HepG2 (cell line): ENCODE results near the gene SYNGR4. TPM values are rescaled to one million over a fixed set of nuclear protein-coding genes. Genes with fewer than 3 reads are reported as not detected.

Source experiments
- HNRNPUL1 ChIP-seq: fragments of 200-400 bp; formaldehyde crosslinking; IDR thresholded peaks from 2 replicates; pipeline ENCODE4 v1.6.1; 2017; ENCODE audit warnings: low read depth, mild to moderate bottlenecking, low read length, moderate library complexity
- KAT8 ChIP-seq: IDR thresholded peaks from 2 replicates; pipeline ENCODE4 v1.6.1; 2016; ENCODE audit warnings: missing genetic modification reagents, missing compliant biosample characterization
- MAFG ChIP-seq: sonication (generic); formaldehyde crosslinking; IDR thresholded peaks from 2 replicates; pipeline ENCODE4 v1.5.1; 2020; ENCODE audit warnings: mild to moderate bottlenecking, missing genetic modification reagents
- NCOR1 ChIP-seq: fragments of 200-600 bp; sonication (generic); IDR thresholded peaks from 2 replicates; pipeline ENCODE4 v1.7.0; 2017; ENCODE audit warnings: antibody characterized with exemption, low read length, borderline replicate concordance
- YY1 ChIP-seq: IDR thresholded peaks from 2 replicates; pipeline ENCODE4 v1.6.1; 2011; ENCODE audit warnings: low read length, low read depth, moderate library complexity, mild to moderate bottlenecking; ENCODE audit not compliant: insufficient read depth, insufficient replicate concordance
- ZMYM2 ChIP-seq: sonication (generic); formaldehyde crosslinking; IDR thresholded peaks from 2 replicates; pipeline ENCODE4 v1.8.0; 2022; ENCODE audit warnings: mild to moderate bottlenecking, missing genetic modification reagents
- ZNF318 ChIP-seq: sonication (generic); formaldehyde crosslinking; IDR thresholded peaks from 2 replicates; pipeline ENCODE4 v1.4.0; 2020; ENCODE audit warnings: mild to moderate bottlenecking, missing genetic modification reagents
- ZNF329 ChIP-seq: sonication (generic); formaldehyde crosslinking; IDR thresholded peaks from 2 replicates; pipeline ENCODE4 v1.9.0; 2021; ENCODE audit warnings: low read depth, mild to moderate bottlenecking, missing genetic modification reagents
- ZNF367 ChIP-seq: sonication (generic); formaldehyde crosslinking; IDR thresholded peaks from 2 replicates; pipeline ENCODE4 v1.4.0; 2020; ENCODE audit warnings: missing genetic modification reagents, borderline replicate concordance
- ZNF430 ChIP-seq: sonication (generic); formaldehyde crosslinking; IDR thresholded peaks from 2 replicates; pipeline ENCODE4 v1.9.0; 2021; ENCODE audit warnings: mild to moderate bottlenecking, missing genetic modification reagents
- ZNF891 ChIP-seq: sonication (generic); formaldehyde crosslinking; IDR thresholded peaks from 2 replicates; pipeline ENCODE4 v1.5.0; 2020; ENCODE audit warnings: mild to moderate bottlenecking, missing genetic modification reagents
- polyA plus RNA-seq, 8 experiments: library from polyadenylated mRNA; depleted of rRNA in 3 of 8; stranded (reverse) in 7 of 8; unstranded in 1 of 8; fragments of >200 nt; fragmentation: Illumina TruSeq in 4 of 8; extraction: Trizol in 4 of 8; gene quantifications; 2 replicates each; pipeline versions ENCODE4 v1.2.1 to v1.2.3, GENCODE V29; 2011 to 2016; ENCODE audit warnings: low read depth in 4 of 8, missing spikeins in 1 of 8, mixed read lengths in 1 of 8; ENCODE audit not compliant: insufficient read depth in 1 of 8
- total RNA-seq, 5 experiments: library from RNA; depleted of rRNA; stranded (reverse); fragments of >200 nt; fragmentation: Illumina TruSeq; extraction: Trizol; gene quantifications; 2 replicates each; pipeline ENCODE4 v1.2.3, GENCODE V29; 2016; ENCODE audit warnings: low read depth in 1 of 5
- TF ChIP-seq, protein P1 (sequence below): sonication (generic); formaldehyde crosslinking; IDR thresholded peaks from 2 replicates; pipeline ENCODE4 v1.9.0; 2021; ENCODE audit warnings: missing genetic modification reagents, borderline replicate concordance
- TF ChIP-seq, protein P2 (sequence below): IDR thresholded peaks from 2 replicates; pipeline ENCODE4 v1.6.1; 2012; ENCODE audit warnings: low read depth, low read length, improper control_type of control experiment

The SYNGR4 gene
- total and polyA plus RNA-seq, 2 of the 13 experiments (the other 11 are each of a cell fraction or from before 2014, with no cell fraction given): not detected

DNA sequence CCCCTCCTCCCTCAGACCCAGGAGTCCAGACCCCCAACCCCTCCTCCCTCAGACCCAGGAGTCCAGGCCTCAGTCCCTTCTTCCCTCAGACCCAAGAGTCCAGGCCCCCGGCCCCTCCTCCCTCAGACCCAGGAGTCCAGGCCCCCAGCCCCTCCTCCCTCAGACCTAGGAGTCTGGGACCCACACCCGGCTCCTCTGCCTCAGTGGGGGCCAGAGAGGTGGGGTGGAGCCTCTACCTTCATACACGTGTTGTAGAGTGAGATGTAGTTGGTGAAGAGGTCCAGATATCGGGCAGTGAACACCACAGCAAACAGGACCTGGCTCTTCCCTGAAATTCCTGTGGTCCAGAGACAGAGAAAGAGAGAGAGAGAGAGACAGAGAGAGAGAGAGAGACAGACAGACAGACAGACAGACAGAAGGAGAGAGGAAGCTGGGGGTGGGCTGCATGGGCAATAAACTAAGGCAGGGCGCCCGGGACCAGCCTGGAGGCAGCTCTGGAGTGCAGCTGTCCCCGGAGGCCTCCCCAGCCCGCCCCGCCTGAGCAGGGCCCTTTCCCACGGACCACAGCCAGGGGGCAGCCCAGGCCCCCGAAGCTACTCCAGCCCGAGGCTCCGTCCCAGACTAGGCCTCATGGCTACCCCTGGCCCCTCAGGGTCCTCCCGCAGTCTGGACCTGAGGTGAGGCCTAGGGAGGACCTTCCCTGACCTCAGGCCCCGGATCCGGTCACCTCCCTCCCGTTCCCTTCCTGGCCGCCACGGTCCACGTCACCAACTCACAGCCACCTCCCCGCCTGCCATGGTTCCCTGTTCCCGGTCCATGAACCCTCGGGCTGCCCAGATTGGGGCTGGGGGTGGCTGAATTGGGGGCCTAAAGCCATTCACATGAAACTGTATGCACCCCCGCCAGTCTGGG lies 26.3 kb downstream of the SYNGR4 start (continued):
- TF ChIP-seq, protein P1, sequence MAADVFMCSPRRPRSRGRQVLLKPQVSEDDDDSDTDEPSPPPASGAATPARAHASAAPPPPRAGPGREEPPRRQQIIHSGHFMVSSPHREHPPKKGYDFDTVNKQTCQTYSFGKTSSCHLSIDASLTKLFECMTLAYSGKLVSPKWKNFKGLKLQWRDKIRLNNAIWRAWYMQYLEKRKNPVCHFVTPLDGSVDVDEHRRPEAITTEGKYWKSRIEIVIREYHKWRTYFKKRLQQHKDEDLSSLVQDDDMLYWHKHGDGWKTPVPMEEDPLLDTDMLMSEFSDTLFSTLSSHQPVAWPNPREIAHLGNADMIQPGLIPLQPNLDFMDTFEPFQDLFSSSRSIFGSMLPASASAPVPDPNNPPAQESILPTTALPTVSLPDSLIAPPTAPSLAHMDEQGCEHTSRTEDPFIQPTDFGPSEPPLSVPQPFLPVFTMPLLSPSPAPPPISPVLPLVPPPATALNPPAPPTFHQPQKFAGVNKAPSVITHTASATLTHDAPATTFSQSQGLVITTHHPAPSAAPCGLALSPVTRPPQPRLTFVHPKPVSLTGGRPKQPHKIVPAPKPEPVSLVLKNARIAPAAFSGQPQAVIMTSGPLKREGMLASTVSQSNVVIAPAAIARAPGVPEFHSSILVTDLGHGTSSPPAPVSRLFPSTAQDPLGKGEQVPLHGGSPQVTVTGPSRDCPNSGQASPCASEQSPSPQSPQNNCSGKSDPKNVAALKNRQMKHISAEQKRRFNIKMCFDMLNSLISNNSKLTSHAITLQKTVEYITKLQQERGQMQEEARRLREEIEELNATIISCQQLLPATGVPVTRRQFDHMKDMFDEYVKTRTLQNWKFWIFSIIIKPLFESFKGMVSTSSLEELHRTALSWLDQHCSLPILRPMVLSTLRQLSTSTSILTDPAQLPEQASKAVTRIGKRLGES (CRISPR knock-in tag): no peak
- TF ChIP-seq ZNF367 (CRISPR knock-in tag) (no peak), KAT8 (CRISPR knock-in tag) (peak; percentile 63), MAFG (CRISPR knock-in tag) (no peak), YY1 (no peak), ZNF891 (CRISPR knock-in tag) (no peak), ZMYM2 (CRISPR knock-in tag) (peak; percentile 16; the same call in 1 of the 2 replicates), NCOR1 (no peak), ZNF318 (CRISPR knock-in tag) (0 out of 2 replicates have a peak, but pooled peaks have one; percentile 29), ZNF430 (CRISPR knock-in tag) (peak; percentile 90), HNRNPUL1 (no peak), ZNF329 (CRISPR knock-in tag) (peak; percentile 21; the same call in 1 of the 2 replicates)
- TF ChIP-seq, protein P2, sequence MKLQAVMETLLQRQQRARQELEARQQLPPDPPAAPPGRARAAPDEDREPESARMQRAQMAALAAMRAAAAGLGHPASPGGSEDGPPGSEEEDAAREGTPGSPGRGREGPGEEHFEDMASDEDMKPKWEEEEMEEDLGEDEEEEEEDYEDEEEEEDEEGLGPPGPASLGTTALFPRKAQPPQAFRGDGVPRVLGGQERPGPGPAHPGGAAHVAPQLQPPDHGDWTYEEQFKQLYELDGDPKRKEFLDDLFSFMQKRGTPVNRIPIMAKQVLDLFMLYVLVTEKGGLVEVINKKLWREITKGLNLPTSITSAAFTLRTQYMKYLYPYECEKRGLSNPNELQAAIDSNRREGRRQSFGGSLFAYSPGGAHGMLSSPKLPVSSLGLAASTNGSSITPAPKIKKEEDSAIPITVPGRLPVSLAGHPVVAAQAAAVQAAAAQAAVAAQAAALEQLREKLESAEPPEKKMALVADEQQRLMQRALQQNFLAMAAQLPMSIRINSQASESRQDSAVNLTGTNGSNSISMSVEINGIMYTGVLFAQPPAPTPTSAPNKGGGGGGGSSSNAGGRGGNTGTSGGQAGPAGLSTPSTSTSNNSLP: no peak
